ENCODE measurements around the gene DHX58.
"Not testable (repeated sequence)": the region's sequence is repeated elsewhere in the genome, so short reads cannot be mapped to it uniquely, and the experiment has no call there.

DHX58 gene

GRCh38 chr17:42112552-42113176, at the start of gene DHX58:
DHX58 (minus strand) TSS chr17:42112714; CDS start chr17:42111892, 822 bp downstream.
- peak; percentile 80 for DNase-seq (ENCODE audit: low read depth)

- DNase-seq (ENCODE audit: low read depth) = no peak
Observed at GRCh38 chr17:42160531-42160910, 48.0 kb upstream of the DHX58 start.

DNA sequence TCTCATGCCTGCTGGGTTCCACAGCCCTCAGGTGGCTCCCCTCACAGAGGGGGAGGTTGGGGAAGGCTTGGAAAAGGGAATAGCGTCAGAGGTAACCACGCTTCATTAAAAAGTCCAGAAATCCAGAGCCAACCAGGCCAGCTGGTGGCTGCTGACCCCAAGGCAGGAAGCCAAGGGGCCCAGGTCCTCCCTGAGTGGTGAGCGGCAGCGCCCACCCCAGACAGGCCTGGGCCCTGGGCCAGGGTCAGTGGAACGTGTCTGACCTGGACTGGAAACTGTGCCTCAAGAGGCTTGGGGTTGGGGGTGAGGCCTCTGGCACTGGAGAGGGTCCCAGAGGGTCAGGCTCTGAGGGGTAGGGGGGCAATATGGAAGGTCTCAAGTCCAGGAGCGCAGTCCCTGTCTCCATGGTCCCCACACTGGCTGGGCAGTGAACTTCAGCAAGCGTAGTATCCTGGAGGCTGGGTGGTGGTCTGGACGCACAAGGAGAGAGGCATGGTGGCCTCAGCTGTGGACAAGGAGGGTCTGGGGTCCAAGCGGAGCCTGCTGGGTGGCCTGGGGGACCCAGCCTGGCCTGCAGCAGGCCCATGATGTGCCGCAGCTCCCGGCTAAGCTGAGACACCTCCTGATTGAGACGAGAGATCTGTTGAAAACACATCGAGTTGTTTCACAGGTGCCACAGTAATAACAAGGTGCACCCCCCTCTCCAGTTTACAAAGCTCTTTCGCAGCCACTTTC, 47.4 kb upstream of the DHX58 start:
- no peak for DNase-seq (ENCODE audit: low read depth)

GRCh38 chr17:42155614-42156045, 43.1 kb upstream of the DHX58 start:
- DNase-seq (ENCODE audit: low read depth) = no peak

DNA sequence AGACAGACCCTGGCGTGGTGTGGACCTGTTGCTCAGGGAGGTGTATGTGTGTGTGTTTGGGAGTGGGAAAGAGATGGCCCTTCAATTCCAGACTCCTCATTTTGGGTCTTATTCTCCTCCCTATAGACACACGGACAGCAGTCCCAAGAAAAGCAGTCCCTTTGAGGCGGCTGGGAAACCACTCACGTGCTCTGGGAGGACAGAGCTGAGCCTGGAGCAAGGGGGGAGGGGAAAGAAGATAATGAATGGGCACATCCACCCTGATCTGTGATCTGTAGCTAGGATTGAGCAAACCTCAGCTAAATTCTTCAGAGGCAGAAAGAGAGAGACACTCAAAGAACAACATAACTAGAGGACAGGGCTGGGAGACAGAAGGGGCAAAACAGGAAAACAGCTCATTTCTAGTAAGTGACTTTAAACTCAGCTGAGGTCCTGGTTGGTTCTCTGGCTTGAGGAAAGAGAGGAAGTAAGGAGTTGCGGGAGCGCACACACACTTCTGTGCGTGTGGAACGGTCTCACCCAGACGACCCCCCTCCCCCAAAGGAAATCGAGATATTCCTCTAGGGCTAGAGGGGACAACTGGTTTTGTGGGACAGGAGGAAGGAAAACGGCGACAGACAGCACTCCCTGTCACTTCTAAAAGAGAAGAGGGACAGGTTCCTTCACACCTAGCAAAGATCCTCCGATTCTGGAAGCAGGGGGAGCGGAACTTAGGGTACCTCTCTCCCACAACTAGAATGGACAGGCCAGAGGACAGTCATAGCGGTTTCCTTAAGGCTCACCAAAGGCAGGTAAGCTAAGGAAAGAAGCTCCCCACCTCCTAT, 41.6 kb upstream of the DHX58 start:
- DNase-seq (ENCODE audit: low read depth) = no peak

DNA sequence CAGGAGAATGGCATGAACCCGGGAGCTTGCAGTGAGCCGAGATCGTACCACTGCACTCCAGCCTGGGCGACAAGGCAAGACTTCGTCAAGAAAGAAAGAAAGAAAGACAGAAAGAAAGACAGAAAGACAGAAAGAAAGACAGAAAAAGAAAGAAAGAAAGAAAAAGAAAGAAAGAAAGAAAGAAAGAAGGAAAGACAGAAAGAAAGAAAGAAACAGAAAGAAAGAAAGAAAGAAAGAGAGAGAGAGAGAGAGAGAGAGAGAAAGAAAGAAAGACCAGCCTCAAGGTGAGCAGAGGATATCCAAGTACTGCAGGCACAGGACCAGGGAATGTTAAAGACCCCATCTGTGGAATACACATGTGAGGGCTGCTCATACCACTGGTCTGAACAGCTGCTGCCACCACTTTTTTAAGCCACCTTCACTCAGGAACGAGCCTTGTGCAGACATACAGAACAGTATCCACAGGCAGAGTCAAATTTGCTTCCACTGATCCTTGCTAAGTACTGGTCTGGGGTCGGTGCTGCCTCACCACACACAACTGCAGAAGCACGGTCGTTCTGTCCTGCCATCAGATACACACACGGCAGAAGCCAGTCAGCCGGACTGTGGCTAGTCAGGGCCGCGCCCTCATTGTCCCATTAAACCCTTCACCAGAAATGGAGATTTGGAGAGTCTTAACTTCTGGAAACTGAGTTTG, 34.5 kb upstream of the DHX58 start:
- no peak for DNase-seq (ENCODE audit: low read depth)

GRCh38 chr17:42143138-42143537, 30.6 kb upstream of the DHX58 start:
- DNase-seq (ENCODE audit: low read depth) = not testable (repeated sequence)

DNA sequence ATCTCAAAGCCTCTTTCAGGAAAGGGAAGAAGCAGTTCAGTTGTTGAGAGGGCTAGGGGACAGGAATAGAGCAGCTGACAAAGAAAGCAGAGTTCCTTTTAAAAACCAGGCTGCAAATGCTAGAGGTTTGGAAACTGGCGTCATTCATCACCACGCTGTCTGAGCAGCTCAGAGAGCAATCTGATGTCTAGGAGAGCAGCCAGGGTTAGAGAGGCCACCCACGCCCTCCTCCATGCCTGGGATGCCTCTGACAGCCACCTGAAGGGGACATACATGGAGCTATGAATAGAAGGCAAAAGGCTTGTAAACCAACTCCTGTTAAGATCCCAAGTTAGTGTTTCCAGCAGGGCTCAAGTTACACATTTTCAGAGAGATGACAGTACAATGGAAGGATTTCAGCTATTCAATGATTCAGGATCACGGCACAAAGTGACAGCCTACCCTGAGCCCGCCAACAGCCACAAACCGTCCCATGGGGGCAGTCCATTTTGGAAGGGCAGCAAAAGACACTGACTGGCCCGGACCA, 29.9 kb upstream of the DHX58 start:
- no peak for DNase-seq (ENCODE audit: low read depth)

GRCh38 chr17:42141382-42141781, 28.9 kb upstream of the DHX58 start:
- DNase-seq (ENCODE audit: low read depth) = no peak

DNA sequence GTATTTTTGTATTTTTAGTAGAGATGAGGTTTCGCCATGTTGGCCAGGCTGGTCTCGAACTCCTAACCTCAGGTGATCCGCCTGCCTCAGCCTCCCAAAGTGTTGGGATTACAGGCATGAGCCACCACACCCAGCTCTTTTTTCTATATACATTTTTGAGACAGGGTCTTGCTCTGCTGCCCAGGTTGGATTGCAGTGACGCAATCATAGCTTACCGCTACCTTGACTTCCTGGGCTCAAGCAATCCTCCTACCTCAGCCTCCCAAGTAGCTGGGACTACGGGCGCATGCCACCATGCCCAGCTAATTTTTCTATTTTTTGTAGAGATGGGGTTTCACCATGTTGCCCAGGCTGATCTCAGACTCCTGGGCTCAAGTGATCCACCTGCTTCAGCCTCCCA, 28.2 kb upstream of the DHX58 start:
- not testable (repeated sequence) for DNase-seq (ENCODE audit: low read depth)

- DNase-seq (ENCODE audit: low read depth) = no peak
Observed at GRCh38 chr17:42138749-42139492, 26.4 kb upstream of the DHX58 start.

DNA sequence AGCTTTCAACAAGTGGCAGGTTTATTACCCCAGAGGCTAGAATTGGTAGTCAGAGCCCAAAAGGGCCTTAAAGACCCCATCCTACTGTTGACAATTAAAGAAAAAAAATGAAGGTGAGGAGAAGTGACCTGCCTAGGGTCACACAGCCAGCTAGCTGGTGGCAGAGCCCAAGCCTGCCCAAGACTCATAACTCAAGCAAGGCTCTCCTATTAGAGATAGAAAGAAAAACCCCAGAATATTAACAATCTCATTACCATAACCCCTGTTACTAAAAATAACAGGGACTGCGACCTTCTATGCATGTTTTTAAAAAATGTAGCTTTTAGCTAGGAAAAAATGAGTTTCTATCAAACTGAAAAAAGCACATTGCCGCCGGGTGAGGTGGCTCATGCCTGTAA, 24.1 kb upstream of the DHX58 start:
- DNase-seq (ENCODE audit: low read depth) = no peak

DNA sequence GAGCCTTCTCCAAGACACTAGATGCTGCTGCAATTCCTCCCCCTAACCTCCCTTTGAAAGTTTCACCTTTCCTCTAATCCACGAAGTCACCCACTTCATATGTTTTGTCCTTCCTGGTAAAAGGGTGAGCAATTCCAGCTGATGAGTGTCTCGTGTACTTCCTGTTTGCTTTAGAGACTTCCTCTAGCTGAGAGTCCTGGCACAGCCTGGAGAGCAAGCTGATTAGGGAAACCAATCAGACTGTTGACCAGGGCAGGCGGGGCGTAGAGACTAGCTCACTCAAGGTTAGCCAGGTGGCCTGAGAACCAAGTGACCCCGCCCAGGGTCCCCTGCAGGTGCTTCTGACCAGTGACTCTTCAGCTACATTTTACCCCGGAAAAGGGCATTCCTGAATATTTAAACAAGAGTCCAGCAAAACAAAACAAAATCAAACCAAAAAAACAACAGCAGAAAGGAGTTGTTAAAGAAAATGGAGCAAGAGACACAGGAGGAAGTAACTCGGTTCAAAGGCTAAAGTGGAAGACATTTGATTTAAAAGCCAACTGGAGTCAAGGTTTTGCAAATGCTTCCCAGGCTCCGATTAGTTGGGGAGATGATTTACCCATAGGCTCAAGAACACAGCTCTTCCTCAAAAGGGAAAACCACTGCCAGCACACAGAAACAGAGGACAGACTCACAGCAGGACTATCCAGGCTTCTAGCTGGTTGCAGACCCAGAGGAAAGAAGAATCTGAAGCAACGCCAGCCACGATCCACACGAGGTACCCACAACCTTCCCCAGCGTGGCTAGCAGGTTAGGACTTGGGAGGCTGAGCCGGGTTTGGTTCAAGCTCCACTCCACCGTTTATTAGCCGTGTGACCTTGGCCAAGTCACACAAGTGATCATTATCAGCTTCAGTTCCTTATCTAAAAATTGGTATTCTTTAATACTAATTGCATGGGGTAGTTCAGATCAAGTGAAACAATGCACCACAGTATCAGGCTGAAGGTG, 23.4 kb upstream of the DHX58 start:
- DNase-seq (ENCODE audit: low read depth) = no peak

- DNase-seq (ENCODE audit: low read depth) = no peak
Observed at GRCh38 chr17:42135151-42135550, 22.6 kb upstream of the DHX58 start.

DNA sequence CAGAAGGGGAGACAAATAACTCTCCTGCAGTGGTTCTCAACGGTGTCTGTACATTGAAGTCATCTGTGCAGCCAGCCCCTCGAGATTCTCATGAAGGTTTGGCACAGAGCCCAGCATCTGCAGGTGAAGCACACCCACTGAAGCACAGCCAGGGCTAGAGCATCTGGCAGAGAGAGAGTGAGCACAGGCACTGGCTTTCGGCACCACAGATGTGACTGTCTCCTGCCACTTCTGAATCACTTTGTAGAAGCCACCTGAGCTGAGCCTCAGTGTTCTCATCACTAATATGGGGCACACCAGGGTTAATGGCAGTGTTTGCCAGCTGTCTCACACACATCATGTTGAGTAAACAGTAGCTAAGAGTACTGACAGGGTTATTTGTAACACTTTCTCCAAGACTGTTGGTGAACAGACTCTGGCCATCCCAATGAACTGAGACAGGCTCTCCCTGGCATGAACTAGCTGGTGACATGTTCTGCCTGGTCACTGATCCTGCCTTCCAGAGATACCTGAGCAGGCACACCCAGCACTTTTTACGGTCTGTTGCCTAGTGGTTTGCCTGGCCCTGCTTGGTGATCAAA, 21.0 kb upstream of the DHX58 start:
- DNase-seq (ENCODE audit: low read depth) = peak; percentile 26

GRCh38 chr17:42132941-42133340, 20.4 kb upstream of the DHX58 start:
- DNase-seq (ENCODE audit: low read depth) = no peak

- DNase-seq (ENCODE audit: low read depth) = no peak
Observed at GRCh38 chr17:42131981-42132432, 19.5 kb upstream of the DHX58 start.

- DNase-seq (ENCODE audit: low read depth) = no peak
Observed at GRCh38 chr17:42131232-42131631, 18.7 kb upstream of the DHX58 start.

DNA sequence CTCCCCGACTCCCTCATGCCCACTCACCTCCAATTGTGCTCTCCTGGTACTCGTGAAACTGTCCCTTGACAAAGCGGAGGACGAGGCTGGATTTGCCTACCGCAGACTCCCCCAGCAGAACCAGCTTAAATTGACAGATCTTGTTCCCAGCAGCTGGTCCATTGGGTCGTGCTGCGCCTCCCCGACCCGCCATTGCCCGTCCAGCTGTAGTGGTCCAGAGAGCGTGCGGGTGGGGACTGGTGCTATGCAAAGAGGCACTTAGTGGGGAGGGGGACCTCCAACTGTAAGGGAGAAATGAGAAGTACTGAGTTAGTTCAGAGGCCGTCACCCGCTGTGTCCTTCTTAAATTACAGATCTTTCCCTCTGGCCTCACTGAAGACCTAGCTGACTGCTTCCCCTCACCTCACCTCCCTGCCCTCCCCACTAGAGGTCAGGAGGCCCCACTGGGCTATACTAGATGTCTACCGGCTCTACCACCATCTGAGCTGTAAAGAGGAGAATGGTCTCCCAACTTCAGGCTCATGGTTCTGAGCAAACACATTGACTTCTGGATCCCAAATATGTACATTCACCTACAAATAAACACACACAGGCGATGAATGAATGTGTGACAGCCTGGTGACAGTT, 17.9 kb upstream of the DHX58 start:
- DNase-seq (ENCODE audit: low read depth) = no peak
